ENCODE measurements around the gene PCDHGA4. TPM values are rescaled to one million over a fixed set of nuclear protein-coding genes. Genes with fewer than 3 reads are reported as not detected.

PCDHGA4 gene
- total and polyA plus RNA-seq, 7 experiments from 2014 or later = 0.11 to 0.63 (median 0.19) TPM; not detected in 2

GRCh38 chr5:141356950-141357349, 2.1 kb downstream of the PCDHGA4 start:
- intact Hi-C loops (cut with micrococcal nuclease) = loop anchor here in 1 of 2 donors (5.0 kb wide), 1 partner anchor 155 kb away; no protein-coding TSS in a partner anchor
- DNase-seq (no peak), ATAC-seq (no peak)
- Histone ChIP-seq H3K27ac (ENCODE audit: low read depth, low read length) (no peak overlapping the region), H3K9me3 (ENCODE audit: control insufficient read depth in 2 of 3, low read length in 3 of 3) (peaks cover 0 to 52% (median 0%) of the 10 kb centered on the region in 3 experiments), H3K36me3 (ENCODE audit: control insufficient read depth in 2 of 3, insufficient read depth in 3 of 3, low read length in 3 of 3) (no peaks in the 10 kb centered on the region), H3K4me3 (ENCODE audit: low read length) (no peak overlapping the region), H3K4me1 (ENCODE audit: control insufficient read depth in 2 of 2, insufficient read depth in 2 of 2, low read length in 2 of 2) (no peaks in the 10 kb centered on the region), H3K27me3 (ENCODE audit: control insufficient read depth in 2 of 2, insufficient read depth in 2 of 2, low read length in 2 of 2) (peaks cover 0 to 7% of the 10 kb centered on the region in 2 donors)
- no peak overlapping the region for H3K4me3 Mint-ChIP-seq
- H3K9me3 Mint-ChIP-seq = peaks cover 8 to 91% (median 50%) of the 10 kb centered on the region in 11 donors
- CTCF ChIA-PET = no interaction called here
- POLR2A ChIA-PET = no interaction called here
- peaks cover 0 to 33% (median 14%) of the 10 kb centered on the region in 5 donors for H3K36me3 Mint-ChIP-seq
- H3K27me3 Mint-ChIP-seq = peaks cover 35 to 90% (median 81%) of the 10 kb centered on the region in 5 donors
- H3K4me1 Mint-ChIP-seq = peaks cover 0 to 5% (median 2%) of the 10 kb centered on the region in 7 donors
- H3K27ac Mint-ChIP-seq = no peak overlapping the region

- Mint-ChIP-seq H3K9me3 (peaks cover 20 to 92% (median 59%) of the 10 kb centered on the region in 11 donors), H3K4me1 (peaks cover 0 to 6% (median 3%) of the 10 kb centered on the region in 7 donors), H3K27ac (peak within 1 kb of the TSS in 3 of 9 donors; percentile 48 to 57 (median 56)), H3K36me3 (peaks cover 6 to 36% (median 18%) of the 10 kb centered on the region in 5 donors), H3K27me3 (peaks cover 37 to 90% (median 87%) of the 10 kb centered on the region in 5 donors), H3K4me3 (peak within 1 kb of the TSS; percentile 33 to 87 (median 78))
- ChIA-PET POLR2A (no interaction called here), CTCF (no interaction called here)
- Histone ChIP-seq H3K27me3 (ENCODE audit: control insufficient read depth in 2 of 2, insufficient read depth in 2 of 2, low read length in 2 of 2) (peaks cover 5 to 19% of the 10 kb centered on the region in 2 donors), H3K27ac (ENCODE audit: low read depth, low read length) (no peak within 1 kb of the TSS), H3K4me1 (ENCODE audit: control insufficient read depth in 2 of 2, insufficient read depth in 2 of 2, low read length in 2 of 2) (no peaks in the 10 kb centered on the region), H3K36me3 (ENCODE audit: control insufficient read depth in 2 of 3, insufficient read depth in 3 of 3, low read length in 3 of 3) (no peaks in the 10 kb centered on the region), H3K9me3 (ENCODE audit: control insufficient read depth in 2 of 3, low read length in 3 of 3) (peaks cover 0 to 62% (median 0%) of the 10 kb centered on the region in 3 experiments), H3K4me3 (ENCODE audit: low read length) (peak within 1 kb of the TSS; percentile 43)
- intact Hi-C loops (cut with micrococcal nuclease) = loop anchor here in 1 of 2 donors (1.0 to 10.0 kb wide), 6 partner anchors 57 to 205 kb away; partner anchors contain the start of gene PCDHGB7
- ATAC-seq (peak; percentile 54), DNase-seq (peak in 1 of 9 donors; percentile 22)
Measured at GRCh38 chr5:141359790-141360426, 5.1 kb downstream of the PCDHGA4 start, which contains the start of gene PCDHGB2. Gene PCDHGB2, plus strand, starts transcription at chr5:141359994. Its CDS starts 142 bp downstream, at chr5:141360136.

GRCh38 chr5:141360685-141361084, 5.9 kb downstream of the PCDHGA4 start:
- intact Hi-C loops (cut with micrococcal nuclease) = loop anchor here in 1 of 2 donors (5.0 to 10.0 kb wide), 2 partner anchors 57 to 126 kb away; partner anchors contain the start of gene PCDHGB7
- Histone ChIP-seq H3K9me3 (ENCODE audit: control insufficient read depth in 2 of 3, low read length in 3 of 3) (peaks cover 0 to 62% (median 0%) of the 10 kb centered on the region in 3 experiments), H3K4me1 (ENCODE audit: control insufficient read depth in 2 of 2, insufficient read depth in 2 of 2, low read length in 2 of 2) (no peaks in the 10 kb centered on the region), H3K27me3 (ENCODE audit: control insufficient read depth in 2 of 2, insufficient read depth in 2 of 2, low read length in 2 of 2) (peaks cover 5 to 24% of the 10 kb centered on the region in 2 donors), H3K27ac (ENCODE audit: low read depth, low read length) (no peak overlapping the region), H3K4me3 (ENCODE audit: low read length) (peak overlapping the region; percentile 43), H3K36me3 (ENCODE audit: control insufficient read depth in 2 of 3, insufficient read depth in 3 of 3, low read length in 3 of 3) (no peaks in the 10 kb centered on the region)
- H3K27me3 Mint-ChIP-seq = peaks cover 45 to 90% (median 88%) of the 10 kb centered on the region in 5 donors
- H3K27ac Mint-ChIP-seq = peak overlapping the region in 1 of 9 donors; percentile 57
- H3K36me3 Mint-ChIP-seq = peaks cover 8 to 39% (median 22%) of the 10 kb centered on the region in 5 donors
- ChIA-PET POLR2A (no interaction called here), CTCF (no interaction called here)
- H3K4me1 Mint-ChIP-seq = peaks cover 0 to 6% (median 3%) of the 10 kb centered on the region in 7 donors
- no peak for DNase-seq
- ATAC-seq = no peak
- H3K9me3 Mint-ChIP-seq = peaks cover 20 to 92% (median 63%) of the 10 kb centered on the region in 11 donors
- H3K4me3 Mint-ChIP-seq = peak overlapping the region in 3 of 10 donors; percentile 9 to 87 (median 81)

GRCh38 chr5:141362719-141363118, 7.9 kb downstream of the PCDHGA4 start:
- Mint-ChIP-seq H3K9me3 (peaks cover 16 to 89% (median 66%) of the 10 kb centered on the region in 11 donors), H3K36me3 (peaks cover 8 to 42% (median 19%) of the 10 kb centered on the region in 5 donors), H3K27ac (peak overlapping the region in 2 of 9 donors; percentile 22 to 70), H3K4me3 (peak overlapping the region in 2 of 10 donors; percentile 2 to 13), H3K4me1 (peaks cover 0 to 6% (median 3%) of the 10 kb centered on the region in 7 donors), H3K27me3 (peaks cover 48 to 88% (median 83%) of the 10 kb centered on the region in 5 donors)
- no peak overlapping the region for H3K4me3 ChIP-seq (ENCODE audit: low read length)
- H3K4me1 ChIP-seq (ENCODE audit: control insufficient read depth in 2 of 2, insufficient read depth in 2 of 2, low read length in 2 of 2) = no peaks in the 10 kb centered on the region
- ATAC-seq (no peak), DNase-seq (no peak)
- H3K9me3 ChIP-seq (ENCODE audit: control insufficient read depth in 2 of 3, low read length in 3 of 3) = peaks cover 0 to 54% (median 0%) of the 10 kb centered on the region in 3 experiments
- intact Hi-C loops (cut with micrococcal nuclease) = loop anchor here in 1 of 2 donors (5.0 to 10.0 kb wide), 2 partner anchors 55 to 128 kb away; partner anchors contain the start of gene PCDHGB7
- ChIA-PET CTCF (interaction anchor here (0.5 kb wide), 1 partner anchor 47 kb away, joined by 7 read pairs; no protein-coding TSS in a partner anchor), POLR2A (no interaction called here)
- H3K27me3 ChIP-seq (ENCODE audit: control insufficient read depth in 2 of 2, insufficient read depth in 2 of 2, low read length in 2 of 2) = peaks cover 5 to 27% of the 10 kb centered on the region in 2 donors
- no peak overlapping the region for H3K27ac ChIP-seq (ENCODE audit: low read depth, low read length)
- H3K36me3 ChIP-seq (ENCODE audit: control insufficient read depth in 2 of 3, insufficient read depth in 3 of 3, low read length in 3 of 3) = no peaks in the 10 kb centered on the region

- Histone ChIP-seq H3K9me3 (ENCODE audit: control insufficient read depth in 2 of 3, low read length in 3 of 3) (peaks cover 0 to 54% (median 0%) of the 10 kb centered on the region in 3 experiments), H3K36me3 (ENCODE audit: control insufficient read depth in 2 of 3, insufficient read depth in 3 of 3, low read length in 3 of 3) (no peaks in the 10 kb centered on the region), H3K4me3 (ENCODE audit: low read length) (no peak within 1 kb of the TSS), H3K27ac (ENCODE audit: low read depth, low read length) (no peak within 1 kb of the TSS), H3K4me1 (ENCODE audit: control insufficient read depth in 2 of 2, insufficient read depth in 2 of 2, low read length in 2 of 2) (no peaks in the 10 kb centered on the region), H3K27me3 (ENCODE audit: control insufficient read depth in 2 of 2, insufficient read depth in 2 of 2, low read length in 2 of 2) (peaks cover 5 to 32% of the 10 kb centered on the region in 2 donors)
- ATAC-seq = no peak
- Mint-ChIP-seq H3K36me3 (peaks cover 8 to 37% (median 19%) of the 10 kb centered on the region in 5 donors), H3K4me1 (peaks cover 0 to 6% (median 3%) of the 10 kb centered on the region in 7 donors), H3K27ac (peak within 1 kb of the TSS in 2 of 9 donors; percentile 23 to 74), H3K27me3 (peaks cover 52 to 91% (median 84%) of the 10 kb centered on the region in 5 donors), H3K9me3 (peaks cover 12 to 93% (median 64%) of the 10 kb centered on the region in 11 donors), H3K4me3 (peak within 1 kb of the TSS in 2 of 10 donors; percentile 9 to 21)
- intact Hi-C loops (cut with micrococcal nuclease) = loop anchor here in 1 of 2 donors (5.0 to 10.0 kb wide), 2 partner anchors 53 to 129 kb away; partner anchors contain the start of gene PCDHGB7
- no peak for DNase-seq
- POLR2A ChIA-PET = no interaction called here
- CTCF ChIA-PET = no interaction called here
Measured at GRCh38 chr5:141363952-141364660, 9.3 kb downstream of the PCDHGA4 start, which contains the start of gene PCDHGA5. Gene PCDHGA5, plus strand, starts transcription at chr5:141364162. Its CDS starts 169 bp downstream, at chr5:141364331.
